Mammary epithelial cell (primary cell): ENCODE results near the gene SOX11.

ENCODE experiments used
- CTCF ChIP-seq, 2 donors: IDR thresholded peaks in 1 of 2; conservative IDR thresholded peaks in 1 of 2; 2 replicates each; pipeline ENCODE4 v1.5.1; 2011 to 2012; ENCODE audit warnings: inconsistent platforms in 2 of 2, low read length in 2 of 2, mild to moderate bottlenecking in 2 of 2, control low read depth in 1 of 2, low read depth in 1 of 2; ENCODE audit not compliant: insufficient read depth in 1 of 2; ENCODE audit errors: extremely low read depth in 1 of 2
- EZH2 ChIP-seq: IDR thresholded peaks from 2 replicates; pipeline ENCODE4 v1.6.1; 2012; ENCODE audit warnings: low read length, inconsistent platforms, borderline replicate concordance

GRCh38 chr2:5686536-5686935 lies 5.6 kb upstream of the SOX11 start:
- TF ChIP-seq CTCF (conservative IDR thresholded peaks at IDR 0.05 in 1 of 2, IDR thresholded peaks at IDR 0.05 in 1 of 2; ENCODE audit: extremely low read depth in 1 of 2, insufficient read depth in 1 of 2, low read depth in 1 of 2, low read length in 2 of 2): no peak
- no peak for TF ChIP-seq EZH2
